DMS114 treated with DMSO at 0.1 percent for 48 hours (cell line): Measurements from ENCODE around the gene CD300A.

Experiments used
- DNase-seq: peaks from one replicate; lab custom pipeline; 2025; ENCODE audit not compliant: unreplicated experiment; lab: John Stamatoyannopoulos, UW

CD300A gene

GRCh38 chr17:74466111-74466827 is at the start of gene CD300A:
CD300A (plus strand) TSS chr17:74466634; CDS start chr17:74466704, 70 bp downstream.
- no peak for DNase-seq

- no peak for DNase-seq
Observed at GRCh38 chr17:74417178-74418045, 49.0 kb upstream of the CD300A start.

GRCh38 chr17:74419928-74420411 is 46.5 kb upstream of the CD300A start:
- DNase-seq = no peak

GRCh38 chr17:74424117-74424516 is 42.3 kb upstream of the CD300A start:
- DNase-seq = no peak

GRCh38 chr17:74424657-74425056 is 41.8 kb upstream of the CD300A start:
- no peak for DNase-seq

GRCh38 chr17:74426551-74427047 is 39.8 kb upstream of the CD300A start:
- no peak for DNase-seq

- DNase-seq = no peak
Observed at GRCh38 chr17:74427048-74427762, 39.2 kb upstream of the CD300A start.

- DNase-seq = no peak
Observed at GRCh38 chr17:74427763-74428153, 38.7 kb upstream of the CD300A start.

- no peak for DNase-seq
Observed at GRCh38 chr17:74429604-74430384, 36.6 kb upstream of the CD300A start.

- DNase-seq = no peak
Observed at GRCh38 chr17:74430385-74430705, 36.1 kb upstream of the CD300A start.

- DNase-seq = no peak
Observed at GRCh38 chr17:74430706-74431567, 35.5 kb upstream of the CD300A start.

- peak; percentile 40 for DNase-seq
Observed at GRCh38 chr17:74431568-74432423, 34.6 kb upstream of the CD300A start, which contains the start of gene GPRC5C. GPRC5C (plus strand) TSS chr17:74432088; CDS start chr17:74439777, 7,689 bp downstream.

GRCh38 chr17:74432424-74432690 is 34.1 kb upstream of the CD300A start:
- DNase-seq = no peak

GRCh38 chr17:74432766-74433391 is 33.6 kb upstream of the CD300A start:
- no peak for DNase-seq

GRCh38 chr17:74433421-74434121 is 32.9 kb upstream of the CD300A start:
- no peak for DNase-seq

GRCh38 chr17:74435775-74436359 is 30.6 kb upstream of the CD300A start:
- no peak for DNase-seq

- DNase-seq = no peak
Observed at GRCh38 chr17:74437702-74438101, 28.7 kb upstream of the CD300A start.
